IMR-90 (cell line): Measurements from ENCODE around the gene ACADM. TPM values are rescaled to one million over a fixed set of nuclear protein-coding genes. Genes with fewer than 3 reads are reported as not detected.

ENCODE experiments used
- ATAC-seq: fragments of 200-7000 bp; cut with Tn5 transposase; 2 replicates; pipeline ENCODE4 v1.9.1; 2020; ENCODE audit warnings: low read depth, mild to moderate bottlenecking, moderate library complexity
- BruUV-seq: library from RNA; stranded (reverse); fragments of 400-500 nt; replicated peaks from 2 replicates; lab custom pipeline; 2021; lab: Mats Ljungman, UMichigan
- CTCF ChIA-PET: fragments of 300-600 bp; formaldehyde crosslinking; extraction: SDS; loops from one replicate; lab custom pipeline; 2021; ENCODE audit warnings: antibody characterized with exemption; lab: Yijun Ruan, JAX
- POLR2A ChIA-PET: fragments of 300-600 bp; sonication (Branson Sonifier 250); formaldehyde crosslinking; loops from one replicate; lab custom pipeline; 2022; ENCODE audit warnings: antibody characterized with exemption; ENCODE audit not compliant: unreplicated experiment; lab: Charles Lee
- DNase-seq: peaks from one replicate; pipeline ENCODE4 v3.0.0; 2013
- H2AFZ ChIP-seq: replicated peaks from 2 replicates; pipeline ENCODE3; 2013; ENCODE audit warnings: low read length, mild to moderate bottlenecking; ENCODE audit not compliant: poor library complexity
- H2AK5ac ChIP-seq: 2 replicates; pipeline ENCODE4 v1.6.1; 2013; ENCODE audit warnings: low read depth, low read length, inconsistent platforms
- H2AK9ac ChIP-seq: replicated peaks from 2 replicates; pipeline ENCODE3; 2013; ENCODE audit warnings: mild to moderate bottlenecking, low read depth, low read length, moderate library complexity; ENCODE audit not compliant: poor library complexity
- H2BK120ac ChIP-seq: 2 replicates; pipeline ENCODE4 v1.6.1; 2013; ENCODE audit warnings: low read depth, low read length, inconsistent platforms
- H2BK15ac ChIP-seq: 3 replicates; pipeline ENCODE4 v1.6.1; 2013; ENCODE audit warnings: low read depth, low read length, inconsistent platforms
- H2BK20ac ChIP-seq: 2 replicates; pipeline ENCODE4 v1.6.1; 2013; ENCODE audit warnings: low read depth, mild to moderate bottlenecking, inconsistent platforms, low read length, moderate library complexity
- H2BK5ac ChIP-seq: 2 replicates; pipeline ENCODE4 v1.6.1; 2013; ENCODE audit warnings: mild to moderate bottlenecking, low read depth, low read length, inconsistent platforms; ENCODE audit not compliant: poor library complexity, severe bottlenecking
- H3K14ac ChIP-seq: replicated peaks from 2 replicates; pipeline ENCODE4 v1.6.1; 2013; ENCODE audit warnings: low read depth, low read length, inconsistent platforms
- H3K18ac ChIP-seq: 2 replicates; pipeline ENCODE4 v1.6.1; 2013; ENCODE audit warnings: low read depth, low read length, control low read depth
- H3K23ac ChIP-seq: 2 replicates; pipeline ENCODE4 v1.6.1; 2013; ENCODE audit warnings: low read depth, low read length, inconsistent platforms
- H3K27ac ChIP-seq: 2 replicates; pipeline ENCODE4 v1.5.1; 2013; ENCODE audit warnings: mild to moderate bottlenecking, control low read depth, low read length; ENCODE audit not compliant: insufficient read depth
- H3K27me3 ChIP-seq: 2 replicates; pipeline ENCODE4 v1.6.1; 2013; ENCODE audit warnings: low read length; ENCODE audit not compliant: control insufficient read depth, insufficient read depth
- H3K36me3 ChIP-seq: 2 replicates; pipeline ENCODE4 v1.6.1; 2013; ENCODE audit warnings: low read length, mixed read lengths; ENCODE audit not compliant: control insufficient read depth, insufficient read depth
- H3K4ac ChIP-seq: 2 replicates; pipeline ENCODE4 v1.6.1; 2013; ENCODE audit warnings: low read depth, low read length, inconsistent platforms
- H3K4me1 ChIP-seq: 2 replicates; pipeline ENCODE4 v1.6.1; 2013; ENCODE audit warnings: low read length, mixed read lengths; ENCODE audit not compliant: control insufficient read depth, insufficient read depth
- H3K4me2 ChIP-seq: 2 replicates; pipeline ENCODE4 v1.6.1; 2013; ENCODE audit warnings: low read depth, mild to moderate bottlenecking, control low read depth, low read length, moderate library complexity
- H3K4me3 ChIP-seq: 2 replicates; pipeline ENCODE4 v1.5.1; 2013; ENCODE audit warnings: low read depth, mild to moderate bottlenecking, control low read depth, low read length, moderate library complexity; ENCODE audit not compliant: insufficient read depth
- H3K56ac ChIP-seq: 2 replicates; pipeline ENCODE4 v1.6.1; 2013; ENCODE audit warnings: low read length, inconsistent platforms; ENCODE audit not compliant: insufficient read depth; ENCODE audit errors: extremely low read depth
- H3K79me1 ChIP-seq, 2 experiments: 2 replicates each; pipeline ENCODE4 v1.6.1; 2013; ENCODE audit warnings: low read length in 2 of 2, inconsistent platforms in 1 of 2, low read depth in 1 of 2
- H3K9ac ChIP-seq: 2 replicates; pipeline ENCODE4 v1.6.1; 2013; ENCODE audit warnings: low read depth, low read length, control low read depth
- H3K9me1 ChIP-seq: 2 replicates; pipeline ENCODE4 v1.6.1; 2013; ENCODE audit warnings: low read length, inconsistent platforms; ENCODE audit not compliant: insufficient read depth
- H3K9me3 ChIP-seq: 2 replicates; pipeline ENCODE4 v1.6.1; 2013; ENCODE audit warnings: low read length; ENCODE audit not compliant: control insufficient read depth, insufficient read depth
- H4K20me1 ChIP-seq: 2 replicates; pipeline ENCODE4 v1.6.1; 2013; ENCODE audit warnings: low read length, inconsistent platforms; ENCODE audit not compliant: insufficient read depth
- H4K5ac ChIP-seq: 2 replicates; pipeline ENCODE4 v1.6.1; 2013; ENCODE audit warnings: mild to moderate bottlenecking, low read depth, low read length, control low read depth
- H4K8ac ChIP-seq, 2 experiments: 2 replicates each; pipeline ENCODE4 v1.6.1; 2013; ENCODE audit warnings: low read depth in 2 of 2, low read length in 2 of 2, control low read depth in 1 of 2, inconsistent platforms in 1 of 2
- H4K91ac ChIP-seq: 2 replicates; pipeline ENCODE4 v1.6.1; 2013; ENCODE audit warnings: low read depth, low read length, inconsistent platforms; ENCODE audit not compliant: insufficient read depth
- CEBPB ChIP-seq: IDR thresholded peaks from 2 replicates; pipeline ENCODE4 v1.6.1; 2012; ENCODE audit warnings: low read depth, low read length, improper control_type of control experiment
- MXI1 ChIP-seq: IDR thresholded peaks from 2 replicates; pipeline ENCODE4 v1.6.1; 2012; ENCODE audit warnings: low read depth, mild to moderate bottlenecking, low read length, moderate library complexity, borderline replicate concordance
- WGBS, 2 experiments: methylation state at CpG; one replicate each; pipeline versions ENCODE4 v1.1.5 to v1.1.7; 2013; ENCODE audit warnings: missing lambda C conversion rate in 2 of 2; ENCODE audit not compliant: insufficient read length in 1 of 2; ENCODE audit errors: extremely low coverage in 2 of 2; 5-methylcytosine and 5-hydroxymethylcytosine counted together
- dilution Hi-C: fragments of 300-500 bp; cut with HindIII; formaldehyde crosslinking; loops from one replicate; pipeline ENCODE4 v1.14.3; 2018; ENCODE audit warnings: low sequenced_read_pairs; ENCODE audit not compliant: unreplicated experiment
- in situ Hi-C: fragments of 300-500 bp; cut with MboI; formaldehyde crosslinking; loops from 3 replicates; pipeline ENCODE4 v1.14.3; 2019; ENCODE audit warnings: low sequenced_read_pairs, inconsistent platforms, mixed read lengths
- intact Hi-C: fragments of 100-400 bp; cut with micrococcal nuclease; formaldehyde crosslinking; loops from 2 replicates; pipeline ENCODE4 v1.10.0; 2022
- polyA plus RNA-seq, 3 experiments: library from polyadenylated mRNA; depleted of rRNA; stranded (reverse); fragments of >200 nt; gene quantifications; 2 replicates each; pipeline ENCODE4 v1.2.3, GENCODE V29; 2012; ENCODE audit warnings: low replicate concordance in 1 of 3
- total RNA-seq: library from RNA; depleted of rRNA; stranded (reverse); fragments of >200 nt; gene quantifications from 2 replicates; pipeline ENCODE4 v1.2.3, GENCODE V29; 2012

Gene ACADM
- total and polyA plus RNA-seq, 2 of the 4 experiments (the other 2 are of a cell fraction), result 8.6 to 18.5 TPM

- Histone ChIP-seq H3K4me2 (no peak overlapping the region), H2BK15ac (no peak overlapping the region), H2BK20ac (no peak overlapping the region), H3K9me3 (no peaks in the 10 kb centered on the region), H4K91ac (no peak overlapping the region), H3K4ac (no peak overlapping the region), H3K9me1 (0 out of 2 replicates have a peak, but pooled peaks cover 4% of the 10 kb centered on the region), H2BK120ac (no peak overlapping the region), H3K9ac (no peak overlapping the region), H3K4me3 (no peak overlapping the region), H2AFZ (no peak overlapping the region), H2AK9ac (no peak overlapping the region), H3K4me1 (no peaks in the 10 kb centered on the region), H3K27ac (no peak overlapping the region), H3K36me3 (peaks cover 14% of the 10 kb centered on the region), H4K20me1 (no peaks in the 10 kb centered on the region), H3K14ac (no peak overlapping the region), H2AK5ac (no peak overlapping the region), H2BK5ac (no peak overlapping the region), H4K8ac (no peak overlapping the region), H3K56ac (no peak overlapping the region), H3K18ac (no peak overlapping the region), H4K5ac (no peak overlapping the region), H3K79me1 (peaks cover 5 to 25% of the 10 kb centered on the region in 2 experiments; a peak in 2 of 4 replicates), H3K23ac (no peak overlapping the region), H3K27me3 (no peaks in the 10 kb centered on the region)
- ChIA-PET CTCF (no interaction called here), POLR2A (no interaction called here)
- no TSS peak for BruUV-seq
- in situ Hi-C loops (no loop called here), intact Hi-C loops (no loop called here), dilution Hi-C loops (no loop called here)
- WGBS, 2 experiments, result no CpG with 5 or more reads among the region's 4 CpGs
- ATAC-seq (no peak), DNase-seq (peak; percentile 5)
- TF ChIP-seq CEBPB (0 out of 2 replicates have a peak, but pooled peaks have one; percentile 20), MXI1 (no peak)
Observed at GRCh38 chr1:75731881-75732280, 7.4 kb downstream of the ACADM start.
